ENCODE data around the gene CBX8.

CBX8 gene

GRCh38 chr17:79818026-79818758, 21.3 kb upstream of the CBX8 start:
- no peak for DNase-seq

GRCh38 chr17:79815836-79816461, 19.1 kb upstream of the CBX8 start:
- DNase-seq, result no peak

- no peak for DNase-seq
These were observed 18.3 kb upstream of the CBX8 start for GRCh38 chr17:79814974-79815835.

GRCh38 chr17:79814127-79814973, 17.5 kb upstream of the CBX8 start:
- DNase-seq, result no peak

GRCh38 chr17:79813297-79814126, 16.6 kb upstream of the CBX8 start:
- DNase-seq, result no peak

- DNase-seq, result no peak
These were observed 15.7 kb upstream of the CBX8 start for GRCh38 chr17:79812353-79813258.

GRCh38 chr17:79811868-79812352, 15.0 kb upstream of the CBX8 start:
- no peak for DNase-seq

GRCh38 chr17:79811011-79811867, 14.4 kb upstream of the CBX8 start:
- no peak for DNase-seq

GRCh38 chr17:79810130-79811010, 13.5 kb upstream of the CBX8 start:
- DNase-seq, result peak; percentile 84

GRCh38 chr17:79809530-79810129, 12.8 kb upstream of the CBX8 start:
- no peak for DNase-seq

- no peak for DNase-seq
These were observed 12.1 kb upstream of the CBX8 start for GRCh38 chr17:79808763-79809529.

GRCh38 chr17:79806863-79807720, 10.2 kb upstream of the CBX8 start:
- peak; percentile 56 for DNase-seq

GRCh38 chr17:79806446-79806760, 9.5 kb upstream of the CBX8 start:
- DNase-seq, result peak; percentile 54

- DNase-seq, result peak; percentile 60
These were observed 8.2 kb upstream of the CBX8 start for GRCh38 chr17:79804856-79805696.

Measured in activated CD8-positive, alpha-beta memory T cell treated with anti-CD3 and anti-CD28 coated beads for 24 hours (primary cell).